H9 (cell line): ENCODE measurements around the gene ADAMTS3. TPM values are rescaled to one million over a fixed set of nuclear protein-coding genes. Genes with fewer than 3 reads are reported as not detected.

Experiments used
- DNase-seq: peaks from one replicate; pipeline ENCODE4 v3.0.0-alpha.2; 2017
- H2AFZ ChIP-seq: one replicate; pipeline ENCODE4 v1.6.1; 2013; ENCODE audit warnings: mild to moderate bottlenecking, low read length, control low read depth, moderate library complexity
- H2AK5ac ChIP-seq: 2 replicates; pipeline ENCODE4 v1.6.1; 2013; ENCODE audit warnings: low read length, control low read depth, mixed read lengths; ENCODE audit not compliant: insufficient read length
- H2BK120ac ChIP-seq: one replicate; pipeline ENCODE4 v1.6.1; 2013; ENCODE audit warnings: low read depth, mild to moderate bottlenecking, low read length, control low read depth, inconsistent platforms; ENCODE audit not compliant: poor library complexity, severe bottlenecking
- H2BK12ac ChIP-seq: 2 replicates; pipeline ENCODE4 v1.6.1; 2013; ENCODE audit warnings: low read length, control low read depth, mixed read lengths, low read depth; ENCODE audit not compliant: insufficient read length
- H2BK15ac ChIP-seq: 2 replicates; pipeline ENCODE4 v1.6.1; 2013; ENCODE audit warnings: low read depth, low read length, control low read depth
- H2BK20ac ChIP-seq: one replicate; pipeline ENCODE4 v1.6.1; 2013; ENCODE audit warnings: low read depth, mild to moderate bottlenecking, low read length, control low read depth, inconsistent platforms; ENCODE audit not compliant: poor library complexity, severe bottlenecking
- H2BK5ac ChIP-seq: 2 replicates; pipeline ENCODE4 v1.6.1; 2013; ENCODE audit warnings: low read length, control low read depth, mixed read lengths; ENCODE audit not compliant: insufficient read length
- H3K14ac ChIP-seq: 2 replicates; pipeline ENCODE4 v1.6.1; 2013; ENCODE audit warnings: low read length, control low read depth; ENCODE audit not compliant: insufficient read depth
- H3K18ac ChIP-seq: 2 replicates; pipeline ENCODE4 v1.6.1; 2013; ENCODE audit warnings: low read depth, mild to moderate bottlenecking, mixed read lengths, low read length, control low read depth; ENCODE audit not compliant: insufficient read length
- H3K23ac ChIP-seq: 2 replicates; pipeline ENCODE4 v1.6.1; 2013; ENCODE audit warnings: low read length, control low read depth, mixed read lengths, low read depth; ENCODE audit not compliant: insufficient read length
- H3K23me2 ChIP-seq: 2 replicates; pipeline ENCODE4 v1.6.1; 2013; ENCODE audit warnings: low read depth, mild to moderate bottlenecking, mixed read lengths, low read length, control low read depth; ENCODE audit not compliant: insufficient read length, poor library complexity, severe bottlenecking
- H3K27ac ChIP-seq: 2 replicates; pipeline ENCODE4 v1.5.1; 2013; ENCODE audit warnings: low read length, control low read depth, mixed read lengths, low read depth; ENCODE audit not compliant: insufficient read length
- H3K27me3 ChIP-seq: 2 replicates; pipeline ENCODE4 v1.6.1; 2013; ENCODE audit warnings: low read length, control low read depth, inconsistent platforms; ENCODE audit not compliant: insufficient read depth
- H3K4ac ChIP-seq: 2 replicates; pipeline ENCODE4 v1.6.1; 2013; ENCODE audit warnings: low read depth, mild to moderate bottlenecking, control low read depth, inconsistent platforms, low read length, moderate library complexity
- H3K4me1 ChIP-seq: 2 replicates; pipeline ENCODE4 v1.6.1; 2013; ENCODE audit warnings: low read length, control low read depth, inconsistent platforms; ENCODE audit not compliant: insufficient read depth
- H3K4me2 ChIP-seq: 2 replicates; pipeline ENCODE4 v1.6.1; 2013; ENCODE audit warnings: low read length, control low read depth, mixed read lengths; ENCODE audit not compliant: insufficient read length, insufficient read depth
- H3K56ac ChIP-seq: 2 replicates; pipeline ENCODE4 v1.6.1; 2013; ENCODE audit warnings: low read depth, mild to moderate bottlenecking, mixed read lengths, low read length, control low read depth; ENCODE audit not compliant: insufficient read length
- H3K79me1 ChIP-seq: 2 replicates; pipeline ENCODE4 v1.6.1; 2013; ENCODE audit warnings: low read depth, mild to moderate bottlenecking, moderate library complexity, low read length, control low read depth, inconsistent platforms; ENCODE audit not compliant: insufficient read depth, poor library complexity, severe bottlenecking
- H3K79me2 ChIP-seq: 2 replicates; pipeline ENCODE4 v1.6.1; 2013; ENCODE audit warnings: low read length, control low read depth, inconsistent platforms; ENCODE audit not compliant: insufficient read depth
- H3K9ac ChIP-seq: 2 replicates; pipeline ENCODE4 v1.6.1; 2013; ENCODE audit warnings: low read length, control low read depth, mixed read lengths; ENCODE audit not compliant: insufficient read length; ENCODE audit errors: extremely low read depth
- H3K9me3 ChIP-seq: one replicate; pipeline ENCODE4 v1.6.1; 2013; ENCODE audit warnings: low read depth, low read length, inconsistent platforms; ENCODE audit not compliant: control insufficient read depth
- H3T11ph ChIP-seq: one replicate; pipeline ENCODE4 v1.6.1; 2013; ENCODE audit warnings: mild to moderate bottlenecking, low read length, control low read depth, inconsistent platforms
- H4K20me1 ChIP-seq: one replicate; pipeline ENCODE4 v1.6.1; 2013; ENCODE audit not compliant: control insufficient read depth, insufficient read length, insufficient read depth
- H4K5ac ChIP-seq: 2 replicates; pipeline ENCODE4 v1.6.1; 2013; ENCODE audit warnings: low read depth, mild to moderate bottlenecking, mixed read lengths, low read length, control low read depth; ENCODE audit not compliant: insufficient read length
- H4K8ac ChIP-seq: replicated peaks from 2 replicates; pipeline ENCODE4 v1.6.1; 2013; ENCODE audit warnings: low read length, control low read depth, mixed read lengths, low read depth; ENCODE audit not compliant: insufficient read length
- H4K91ac ChIP-seq: 2 replicates; pipeline ENCODE4 v1.6.1; 2013; ENCODE audit warnings: low read depth, mild to moderate bottlenecking, moderate library complexity, mixed read lengths, low read length, control low read depth; ENCODE audit not compliant: insufficient read length
- H3K27ac Mint-ChIP-seq, 3 experiments: 2 replicates in 2 of 3; 3 replicates in 1 of 3; pipeline ENCODE4 v1.8.0; 2020 to 2021; ENCODE audit warnings: mixed read lengths in 3 of 3, mild to moderate bottlenecking in 1 of 3, moderate library complexity in 1 of 3
- H3K27me3 Mint-ChIP-seq: 2 replicates; pipeline ENCODE4 v1.8.0; 2021; ENCODE audit warnings: low read depth, mild to moderate bottlenecking, moderate library complexity, mixed read lengths
- H3K36me3 Mint-ChIP-seq, 3 experiments: 2 replicates in 2 of 3; 3 replicates in 1 of 3; pipeline ENCODE4 v1.8.0; 2020 to 2021; ENCODE audit warnings: low read depth in 3 of 3, mixed read lengths in 3 of 3; ENCODE audit not compliant: insufficient read depth in 1 of 3
- H3K4me1 Mint-ChIP-seq, 2 experiments: 2 replicates each; pipeline ENCODE4 v1.8.0; 2020; ENCODE audit warnings: mixed read lengths in 2 of 2
- H3K4me3 Mint-ChIP-seq, 2 experiments: 2 replicates in 1 of 2; 3 replicates in 1 of 2; pipeline ENCODE4 v1.8.0; 2020 to 2021; ENCODE audit warnings: mild to moderate bottlenecking in 2 of 2, mixed read lengths in 2 of 2, moderate library complexity in 1 of 2
- H3K9me3 Mint-ChIP-seq, 2 experiments: 2 replicates in 1 of 2; 3 replicates in 1 of 2; pipeline ENCODE4 v1.8.0; 2020; ENCODE audit warnings: mild to moderate bottlenecking in 2 of 2, mixed read lengths in 2 of 2, moderate library complexity in 1 of 2
- CTCF ChIP-seq: fragments of 200-600 bp; sonication (generic); conservative IDR thresholded peaks from 3 replicates; pipeline ENCODE4 v1.8.0; 2021; ENCODE audit warnings: antibody characterized with exemption, mild to moderate bottlenecking
- WGBS: extraction: QIAGEN DNeasy Blood & Tissue Kit; methylation state at CpG from one replicate; pipeline ENCODE4 v1.1.7; 2013; ENCODE audit warnings: missing lambda C conversion rate, low lambda C conversion rate, mixed read lengths; ENCODE audit not compliant: insufficient read length; ENCODE audit errors: extremely low coverage; 5-methylcytosine and 5-hydroxymethylcytosine counted together
- total RNA-seq: library from RNA; stranded (reverse); gene quantifications from 2 replicates; pipeline ENCODE4 v1.2.1, GENCODE V29; 2021

ADAMTS3 gene
- total RNA-seq, 1 experiment from 2014 or later: 1.1 TPM

DNA sequence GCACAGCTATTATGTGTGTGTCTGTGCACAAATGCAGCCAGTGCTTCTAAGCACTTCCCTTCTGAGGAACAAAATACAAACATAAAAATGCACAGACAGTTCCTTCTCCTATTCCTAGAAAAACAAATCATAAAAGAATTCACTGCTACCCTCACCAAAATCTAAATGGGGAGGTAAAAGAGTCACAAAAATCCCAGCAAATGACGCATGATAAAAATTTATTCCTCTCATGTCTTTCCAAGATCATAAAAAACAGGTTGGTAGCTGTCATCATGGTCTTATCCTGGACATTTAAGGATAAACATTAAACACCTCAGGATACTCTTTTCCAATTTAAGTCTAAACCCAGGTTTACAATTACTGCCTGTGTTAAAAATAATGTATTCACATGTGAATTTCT is 124.9 kb downstream of the ADAMTS3 start:
- Histone ChIP-seq H3K4ac (no peak overlapping the region), H3K27me3 (no peaks in the 10 kb centered on the region), H2BK5ac (no peak overlapping the region), H2AK5ac (no peak overlapping the region), H3K23ac (no peak overlapping the region), H3K23me2 (no peaks in the 10 kb centered on the region), H2BK20ac (no peak overlapping the region), H2BK15ac (no peak overlapping the region), H3K18ac (no peak overlapping the region), H3K4me1 (no peaks in the 10 kb centered on the region), H3K79me2 (no peaks in the 10 kb centered on the region), H3K27ac (no peak overlapping the region), H4K20me1 (no peaks in the 10 kb centered on the region), H4K91ac (no peak overlapping the region), H3K14ac (no peak overlapping the region), H3K9me3 (no peaks in the 10 kb centered on the region), H2BK12ac (no peak overlapping the region), H4K8ac (no peak overlapping the region), H3T11ph (no peak overlapping the region), H4K5ac (no peak overlapping the region), H3K79me1 (no peaks in the 10 kb centered on the region), H3K56ac (no peak overlapping the region), H2BK120ac (no peak overlapping the region), H3K4me2 (no peak overlapping the region), H2AFZ (no peak overlapping the region), H3K9ac (no peak overlapping the region)
- TF ChIP-seq CTCF: no peak
- DNase-seq: no peak
- no peaks in the 10 kb centered on the region; the same call in 1 of the 2 replicates for H3K27me3 Mint-ChIP-seq
- H3K27ac Mint-ChIP-seq: no peak overlapping the region
- H3K9me3 Mint-ChIP-seq: no peaks in the 10 kb centered on the region
- no peaks in the 10 kb centered on the region for H3K36me3 Mint-ChIP-seq
- WGBS: no CpG with 5 or more reads among the region's 1 CpG
- H3K4me3 Mint-ChIP-seq: no peak overlapping the region
- H3K4me1 Mint-ChIP-seq: no peaks in the 10 kb centered on the region
